ENCODE measurements around the gene CDPF1. TPM values are rescaled to one million over a fixed set of nuclear protein-coding genes. Genes with fewer than 3 reads are reported as not detected.
A peak's percentile ranks its signal among the peaks of the same experiment; 100 is the strongest.

CDPF1 gene
- total and polyA plus RNA-seq, 2 of the 13 experiments (the other 11 are each of a cell fraction or from before 2014, with no cell fraction given) = 5.2 to 8.1 TPM

- TF ChIP-seq IRF9 (CRISPR knock-in tag; IDR thresholded peaks at IDR 0.05; ENCODE audit: borderline replicate concordance) (no peak), AGO2 (optimal IDR thresholded peaks at IDR 0.05; ENCODE audit: low read depth, low read length) (peak; percentile 76), NFE2 (CRISPR knock-in tag; IDR thresholded peaks at IDR 0.05) (no peak), SNAI1 (CRISPR knock-in tag; IDR thresholded peaks at IDR 0.05; ENCODE audit: borderline replicate concordance) (0 out of 2 replicates have a peak, but pooled peaks have one; percentile 51), NFYC (CRISPR knock-in tag; IDR thresholded peaks at IDR 0.05) (peak; percentile 92), IRX3 (CRISPR knock-in tag; IDR thresholded peaks at IDR 0.05; ENCODE audit: borderline replicate concordance, low read depth) (peak; percentile 97), ONECUT2 (CRISPR knock-in tag; IDR thresholded peaks at IDR 0.05) (no peak), SPEN (CRISPR knock-in tag; IDR thresholded peaks at IDR 0.05; ENCODE audit: low read depth) (peak; percentile 72), LRRFIP1 (CRISPR knock-in tag; conservative IDR thresholded peaks at IDR 0.05) (no peak), ZNF562 (CRISPR knock-in tag; IDR thresholded peaks at IDR 0.05; ENCODE audit: borderline replicate concordance) (peak; percentile 84; the same call in 1 of the 2 replicates), ZNF576 (CRISPR knock-in tag; IDR thresholded peaks at IDR 0.05) (no peak), BCL6 (CRISPR knock-in tag; IDR thresholded peaks at IDR 0.05) (no peak), UBTF (CRISPR knock-in tag; IDR thresholded peaks at IDR 0.05) (peak; percentile 37), PCBP1 (IDR thresholded peaks at IDR 0.05; ENCODE audit: borderline replicate concordance, low read depth, low read length) (no peak), KDM1A (CRISPR knock-in tag; IDR thresholded peaks at IDR 0.05) (no peak), HMGXB4 (CRISPR knock-in tag; IDR thresholded peaks at IDR 0.05; ENCODE audit: borderline replicate concordance in 1 of 2, low read depth in 1 of 2) (peak; percentile 47 to 72; a peak in 3 of 4 replicates), ZNF547 (CRISPR knock-in tag; IDR thresholded peaks at IDR 0.05) (no peak; the same call in 1 of the 2 replicates), ZZZ3 (CRISPR knock-in tag; IDR thresholded peaks at IDR 0.05; ENCODE audit: borderline replicate concordance) (peak; percentile 16; the same call in 1 of the 2 replicates), ZNF501 (CRISPR knock-in tag; IDR thresholded peaks at IDR 0.05) (peak; percentile 70), NFKBIZ (CRISPR knock-in tag; IDR thresholded peaks at IDR 0.05) (no peak), ZNF619 (CRISPR knock-in tag; IDR thresholded peaks at IDR 0.05) (0 out of 2 replicates have a peak, but pooled peaks have one; percentile 46)
Observed at GRCh38 chr22:46296257-46297150, 46.4 kb upstream of the CDPF1 start, which contains the start of gene GTSE1 (continued).

Measured in HepG2 (cell line).